ENCODE data around the gene TEAD1. TPM values are rescaled to one million over a fixed set of nuclear protein-coding genes. Genes with fewer than 3 reads are reported as not detected.

The TEAD1 gene
- total and polyA plus RNA-seq, 7 donors = 3.2 to 200 (median 155) TPM

- no peak for DNase-seq
- Histone ChIP-seq H3K27ac (peak overlapping the region in 3 of 4 donors; percentile 71 to 89 (median 80)), H3K27me3 (no peaks in the 10 kb centered on the region), H3K4me1 (peaks cover 0 to 93% (median 67%) of the 10 kb centered on the region in 4 donors), H3K36me3 (no peaks in the 10 kb centered on the region), H3K9me3 (no peaks in the 10 kb centered on the region), H3K4me3 (no peak overlapping the region)
- 58 to 61% methylated on average over 8 of the region's 8 CpGs for WGBS, 2 donors
- intact Hi-C loops (cut with DNase I) = no loop called here
- no peak for TF ChIP-seq EP300 (IDR thresholded peaks at IDR 0.05)
- no peak for TF ChIP-seq POLR2AphosphoS5 (IDR thresholded peaks at IDR 0.05)
- TF ChIP-seq, protein P1, sequence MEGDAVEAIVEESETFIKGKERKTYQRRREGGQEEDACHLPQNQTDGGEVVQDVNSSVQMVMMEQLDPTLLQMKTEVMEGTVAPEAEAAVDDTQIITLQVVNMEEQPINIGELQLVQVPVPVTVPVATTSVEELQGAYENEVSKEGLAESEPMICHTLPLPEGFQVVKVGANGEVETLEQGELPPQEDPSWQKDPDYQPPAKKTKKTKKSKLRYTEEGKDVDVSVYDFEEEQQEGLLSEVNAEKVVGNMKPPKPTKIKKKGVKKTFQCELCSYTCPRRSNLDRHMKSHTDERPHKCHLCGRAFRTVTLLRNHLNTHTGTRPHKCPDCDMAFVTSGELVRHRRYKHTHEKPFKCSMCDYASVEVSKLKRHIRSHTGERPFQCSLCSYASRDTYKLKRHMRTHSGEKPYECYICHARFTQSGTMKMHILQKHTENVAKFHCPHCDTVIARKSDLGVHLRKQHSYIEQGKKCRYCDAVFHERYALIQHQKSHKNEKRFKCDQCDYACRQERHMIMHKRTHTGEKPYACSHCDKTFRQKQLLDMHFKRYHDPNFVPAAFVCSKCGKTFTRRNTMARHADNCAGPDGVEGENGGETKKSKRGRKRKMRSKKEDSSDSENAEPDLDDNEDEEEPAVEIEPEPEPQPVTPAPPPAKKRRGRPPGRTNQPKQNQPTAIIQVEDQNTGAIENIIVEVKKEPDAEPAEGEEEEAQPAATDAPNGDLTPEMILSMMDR (IDR thresholded peaks at IDR 0.05) = no peak
- TF ChIP-seq POLR2A (IDR thresholded peaks at IDR 0.05) = no peak
Observed at GRCh38 chr11:12725055-12725862, 51.0 kb downstream of the TEAD1 start.

DNA sequence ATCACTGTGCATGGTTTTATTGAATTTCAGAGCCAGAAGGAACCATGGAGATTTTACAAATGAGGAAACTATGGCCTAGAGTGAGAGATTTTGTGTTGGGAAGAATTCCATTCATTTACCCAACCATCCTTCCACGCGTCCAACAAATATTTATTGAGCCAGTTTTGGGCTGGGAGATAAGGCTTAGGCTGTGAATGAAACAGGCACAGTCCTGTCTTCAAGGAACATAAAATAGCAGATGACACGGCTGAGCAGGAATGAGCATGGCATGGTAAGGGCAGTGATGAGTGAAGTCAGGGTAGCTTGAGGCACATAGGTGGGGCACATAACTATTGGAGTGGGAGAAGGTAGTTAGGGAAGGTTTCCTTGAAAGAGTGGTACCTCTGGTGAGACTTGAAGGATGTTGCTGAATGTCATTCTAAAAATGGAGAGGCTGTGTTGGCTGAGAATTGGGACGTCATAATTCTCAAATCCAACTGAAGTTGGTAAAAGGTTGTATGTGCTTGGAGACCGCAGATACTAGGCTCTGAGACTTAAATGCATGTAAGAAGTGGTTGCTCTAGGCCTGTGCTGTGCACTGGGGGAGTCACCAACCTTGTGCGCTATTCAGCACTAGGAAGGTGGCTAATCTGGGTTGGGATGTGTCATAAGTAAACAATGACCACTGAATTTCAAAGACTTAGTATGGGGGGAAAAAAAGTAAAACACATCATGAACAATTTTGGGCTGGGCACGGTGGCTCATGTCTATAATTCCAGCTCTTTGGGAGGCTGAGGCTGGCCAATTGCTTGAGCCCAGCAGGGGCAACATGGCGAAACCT is 51.9 kb downstream of the TEAD1 start:
- TF ChIP-seq, protein P1 (IDR thresholded peaks at IDR 0.05) = no peak
- TF ChIP-seq POLR2AphosphoS5 (IDR thresholded peaks at IDR 0.05) = no peak
- no peak for TF ChIP-seq POLR2A (IDR thresholded peaks at IDR 0.05)
- TF ChIP-seq EP300 (IDR thresholded peaks at IDR 0.05) = no peak
- no peaks in the 10 kb centered on the region for H3K9me3 ChIP-seq
- intact Hi-C loops (cut with DNase I) = no loop called here
- H3K4me3 ChIP-seq = no peak overlapping the region
- H3K27ac ChIP-seq = peak overlapping the region in 3 of 4 donors; percentile 71 to 89 (median 80)
- 82 to 87% methylated on average over 8 of the region's 8 CpGs for WGBS, 2 donors
- no peaks in the 10 kb centered on the region for H3K27me3 ChIP-seq
- DNase-seq = no peak
- peaks cover 0 to 88% (median 62%) of the 10 kb centered on the region in 4 donors for H3K4me1 ChIP-seq
- H3K36me3 ChIP-seq = no peaks in the 10 kb centered on the region

- Histone ChIP-seq H3K27me3 (no peaks in the 10 kb centered on the region), H3K36me3 (no peaks in the 10 kb centered on the region), H3K9me3 (no peaks in the 10 kb centered on the region), H3K4me3 (no peak overlapping the region), H3K27ac (peak overlapping the region in 3 of 4 donors; percentile 61 to 89 (median 80)), H3K4me1 (peaks cover 0 to 83% (median 64%) of the 10 kb centered on the region in 4 donors)
- 37 to 65% methylated on average over 5 of the region's 5 CpGs for WGBS, 2 donors
- no peak for DNase-seq
- no peak for TF ChIP-seq POLR2AphosphoS5 (IDR thresholded peaks at IDR 0.05)
- TF ChIP-seq, protein P1 (IDR thresholded peaks at IDR 0.05) = no peak
- no peak for TF ChIP-seq POLR2A (IDR thresholded peaks at IDR 0.05)
- no peak for TF ChIP-seq EP300 (IDR thresholded peaks at IDR 0.05)
- intact Hi-C loops (cut with DNase I) = no loop called here
Observed at GRCh38 chr11:12727563-12728211, 53.5 kb downstream of the TEAD1 start.

- intact Hi-C loops (cut with DNase I) = no loop called here
- H3K27me3 ChIP-seq = no peaks in the 10 kb centered on the region
- no peak overlapping the region for H3K4me3 ChIP-seq
- peaks cover 0 to 77% (median 68%) of the 10 kb centered on the region in 4 donors for H3K4me1 ChIP-seq
- peak overlapping the region in 3 of 4 donors; percentile 61 to 89 (median 80) for H3K27ac ChIP-seq
- TF ChIP-seq POLR2A (IDR thresholded peaks at IDR 0.05) (no peak), EP300 (IDR thresholded peaks at IDR 0.05) (no peak), POLR2AphosphoS5 (IDR thresholded peaks at IDR 0.05) (no peak)
- TF ChIP-seq, protein P1 (IDR thresholded peaks at IDR 0.05) = no peak
- DNase-seq = no peak
- H3K36me3 ChIP-seq = no peaks in the 10 kb centered on the region
- WGBS, 2 donors = 80 to 88% methylated on average over 4 of the region's 4 CpGs
- H3K9me3 ChIP-seq = no peaks in the 10 kb centered on the region
Observed at GRCh38 chr11:12728417-12728816, 54.2 kb downstream of the TEAD1 start.
